ENCODE results near the gene SENP6.

DNA sequence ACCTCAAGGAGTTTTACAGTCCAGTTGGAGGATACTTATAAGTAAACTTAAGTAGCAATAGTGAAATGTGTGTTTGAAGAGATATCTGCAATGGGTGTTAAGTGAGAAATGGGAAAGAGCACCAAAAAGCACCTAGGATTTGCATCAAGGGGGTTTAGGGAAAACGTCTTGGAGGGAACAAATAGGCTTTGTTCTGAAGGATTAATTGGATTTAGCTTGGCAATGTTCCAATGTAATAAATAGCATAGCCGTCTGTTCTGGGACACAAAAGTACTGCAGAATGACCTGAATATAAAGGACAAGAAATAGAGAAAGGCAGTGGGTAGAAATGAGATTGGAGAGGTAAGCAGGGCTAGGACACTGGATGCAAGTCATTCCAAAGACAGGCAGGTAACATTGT is 144.5 kb downstream of the SENP6 start:
- no peak for TF ChIP-seq CTCF (IDR thresholded peaks at IDR 0.05)
- no peak for TF ChIP-seq POLR2AphosphoS5 (IDR thresholded peaks at IDR 0.05)

Data from prostate gland (tissue), 2 donors.